HL-60/S4 treated with retinoic acid at 250 ng/mL for 4 days and 3 days (cell line): ENCODE results near the gene SNRNP40.

Experiments used
- in situ Hi-C: fragments of 300-500 bp; cut with MboI; formaldehyde crosslinking; loops from 2 replicates; pipeline ENCODE4 v1.7.0; 2022; ENCODE audit warnings: low sequenced_read_pairs

SNRNP40 gene

GRCh38 chr1:31296486-31297276 is at the start of gene SNRNP40, which contains the start of gene ZCCHC17:
TSS of gene SNRNP40 (minus strand) at chr1:31296788. CDS start at chr1:31296751, 37 bp downstream.
TSS of gene ZCCHC17 (plus strand) at chr1:31297032. CDS start at chr1:31310099, 13,067 bp downstream.
- in situ Hi-C loops, result no loop called here

GRCh38 chr1:31345635-31346034 is 49.0 kb upstream of the SNRNP40 start:
- in situ Hi-C loops, result no loop called here

GRCh38 chr1:31344503-31344902 is 47.9 kb upstream of the SNRNP40 start:
- in situ Hi-C loops, result no loop called here

- in situ Hi-C loops, result no loop called here
Observed at GRCh38 chr1:31336687-31337467, 40.3 kb upstream of the SNRNP40 start.

GRCh38 chr1:31335007-31335406 is 38.4 kb upstream of the SNRNP40 start:
- in situ Hi-C loops, result no loop called here

GRCh38 chr1:31327381-31327780 is 30.8 kb upstream of the SNRNP40 start:
- in situ Hi-C loops, result no loop called here

GRCh38 chr1:31326461-31326860 is 29.9 kb upstream of the SNRNP40 start:
- in situ Hi-C loops, result no loop called here

- in situ Hi-C loops, result no loop called here
Observed at GRCh38 chr1:31324992-31325391, 28.4 kb upstream of the SNRNP40 start.

- in situ Hi-C loops, result no loop called here
Observed at GRCh38 chr1:31324093-31324492, 27.5 kb upstream of the SNRNP40 start.

- in situ Hi-C loops, result no loop called here
Observed at GRCh38 chr1:31318146-31318545, 21.6 kb upstream of the SNRNP40 start.

- in situ Hi-C loops, result no loop called here
Observed at GRCh38 chr1:31315902-31316301, 19.3 kb upstream of the SNRNP40 start.

GRCh38 chr1:31310198-31310597 is 13.6 kb upstream of the SNRNP40 start:
- in situ Hi-C loops, result no loop called here

GRCh38 chr1:31308036-31308435 is 11.4 kb upstream of the SNRNP40 start:
- in situ Hi-C loops, result no loop called here

GRCh38 chr1:31306278-31306677 is 9.7 kb upstream of the SNRNP40 start:
- in situ Hi-C loops, result no loop called here

- in situ Hi-C loops, result no loop called here
Observed at GRCh38 chr1:31302709-31303441, 6.3 kb upstream of the SNRNP40 start.

GRCh38 chr1:31300193-31300592 is 3.6 kb upstream of the SNRNP40 start:
- in situ Hi-C loops, result no loop called here

GRCh38 chr1:31299365-31299764 is 2.8 kb upstream of the SNRNP40 start:
- in situ Hi-C loops, result no loop called here

- in situ Hi-C loops, result no loop called here
Observed at GRCh38 chr1:31297277-31298247, 974 bp upstream of the SNRNP40 start.

- in situ Hi-C loops, result no loop called here
Observed at GRCh38 chr1:31295874-31296485, 608 bp downstream of the SNRNP40 start.

GRCh38 chr1:31289021-31289420 is 7.6 kb downstream of the SNRNP40 start:
- in situ Hi-C loops, result no loop called here
